Caco-2 (cell line): ENCODE measurements around the gene KPNA6. TPM values are rescaled to one million over a fixed set of nuclear protein-coding genes. Genes with fewer than 3 reads are reported as not detected.
"Not testable (repeated sequence)": the region's sequence is repeated elsewhere in the genome, so short reads cannot be mapped to it uniquely, and the experiment has no call there.

Source experiments
- BruUV-seq: library from RNA; stranded (reverse); fragments of 400-500 nt; replicated peaks from 2 replicates; lab custom pipeline; 2021; lab: Mats Ljungman, UMichigan
- CTCF ChIA-PET: fragments of 300-600 bp; sonication (Branson Sonifier 250); formaldehyde crosslinking; loops from one replicate; lab custom pipeline; 2022; ENCODE audit warnings: antibody characterized with exemption; lab: Charles Lee
- POLR2A ChIA-PET: fragments of 300-600 bp; sonication (Branson Sonifier 250); formaldehyde crosslinking; loops from one replicate; lab custom pipeline; 2022; ENCODE audit warnings: antibody characterized with exemption; lab: Charles Lee
- DNase-seq, 2 experiments: peaks; one replicate each; pipeline versions ENCODE4 v3.0.0 to v3.0.0-alpha.2; 2020 to 2022
- H3K27me3 ChIP-seq: replicated peaks from 2 replicates; pipeline ENCODE4 v1.6.0; 2011; ENCODE audit warnings: low read length; ENCODE audit not compliant: control insufficient read depth, insufficient read depth
- H3K36me3 ChIP-seq: 2 replicates; pipeline ENCODE4 v1.5.1; 2011; ENCODE audit warnings: low read length; ENCODE audit not compliant: control insufficient read depth, insufficient read depth
- H3K4me1 ChIP-seq: fragments of 250-450 bp; sonication (Bioruptor Pico); 2 replicates; pipeline ENCODE4 v1.5.1; 2020; ENCODE audit warnings: mild to moderate bottlenecking
- H3K4me3 ChIP-seq: 2 replicates; pipeline ENCODE4 v1.5.1; 2011; ENCODE audit warnings: low read depth, mild to moderate bottlenecking, control low read depth, low read length
- H3K9me3 ChIP-seq: fragments of 250-450 bp; sonication (Bioruptor Pico); 2 replicates; pipeline ENCODE4 v1.5.1; 2020; ENCODE audit warnings: mild to moderate bottlenecking, moderate library complexity
- H3K27ac Mint-ChIP-seq: one replicate; pipeline ENCODE4 v1.8.0; 2022; ENCODE audit warnings: mixed read lengths; ENCODE audit not compliant: unreplicated experiment
- H3K27me3 Mint-ChIP-seq: one replicate; pipeline ENCODE4 v1.8.0; 2022; ENCODE audit warnings: mixed read lengths; ENCODE audit not compliant: insufficient read depth, unreplicated experiment
- H3K36me3 Mint-ChIP-seq: one replicate; pipeline ENCODE4 v1.8.0; 2022; ENCODE audit warnings: mild to moderate bottlenecking, mixed read lengths; ENCODE audit not compliant: insufficient read depth, unreplicated experiment
- H3K4me1 Mint-ChIP-seq: one replicate; pipeline ENCODE4 v1.8.0; 2022; ENCODE audit warnings: low read depth, mixed read lengths; ENCODE audit not compliant: unreplicated experiment
- H3K4me3 Mint-ChIP-seq: one replicate; pipeline ENCODE4 v1.8.0; 2022; ENCODE audit warnings: mild to moderate bottlenecking, moderate library complexity, mixed read lengths; ENCODE audit not compliant: unreplicated experiment
- H3K9me3 Mint-ChIP-seq: one replicate; pipeline ENCODE4 v1.8.0; 2022; ENCODE audit warnings: mixed read lengths; ENCODE audit not compliant: unreplicated experiment
- intact Hi-C: fragments of 100-400 bp; cut with micrococcal nuclease; formaldehyde crosslinking; loops from one replicate; pipeline ENCODE4 v1.10.0; 2022; ENCODE audit not compliant: unreplicated experiment
- total RNA-seq: library from RNA; stranded (reverse); gene quantifications from 2 replicates; pipeline ENCODE4 v1.2.3, GENCODE V29; 2022
- TF ChIP-seq, protein P1 (sequence below), 2 experiments: fragments of 200-600 bp in 1 of 2; IDR thresholded peaks; 1 replicate in 1 of 2; 2 replicates in 1 of 2; pipeline versions ENCODE4 v1.5.1 to v1.8.0; 2011 to 2022; ENCODE audit warnings: antibody characterized with exemption in 1 of 2, control low read depth in 1 of 2, inconsistent platforms in 1 of 2, low read depth in 1 of 2, low read length in 1 of 2, mild to moderate bottlenecking in 1 of 2, moderate library complexity in 1 of 2; ENCODE audit not compliant: insufficient read depth in 1 of 2, severe bottlenecking in 1 of 2, unreplicated experiment in 1 of 2

The KPNA6 gene
- total RNA-seq, 1 experiment from 2014 or later, result 52.8 TPM

- intact Hi-C loops, result no loop called here
These were observed 5.0 kb downstream of the KPNA6 start for GRCh38 chr1:32112806-32113375.

DNA sequence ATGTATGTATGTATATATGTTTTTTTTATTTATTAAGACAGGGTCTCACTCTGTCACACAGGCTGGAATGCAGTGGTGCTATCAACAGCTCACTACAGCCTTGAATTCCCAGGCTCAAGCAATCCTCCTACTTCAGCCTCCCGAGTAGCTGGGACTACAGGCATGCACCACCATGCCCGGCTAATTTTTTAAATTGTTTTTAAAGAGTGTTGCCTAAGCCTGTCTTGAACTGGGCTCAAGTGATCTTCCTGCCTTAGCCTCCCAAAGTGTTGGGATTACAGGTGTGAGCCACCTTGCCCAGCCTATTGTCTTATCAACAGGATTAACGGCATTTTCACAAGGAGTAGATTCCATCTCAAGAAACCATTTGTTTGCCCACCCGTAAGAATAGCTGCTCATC lies 5.6 kb downstream of the KPNA6 start:
- CTCF ChIA-PET, H3K27ac Mint-ChIP-seq, BruUV-seq, H3K27me3 Mint-ChIP-seq, H3K36me3 Mint-ChIP-seq, H3K4me1 Mint-ChIP-seq, POLR2A ChIA-PET, intact Hi-C loops, H3K4me1 ChIP-seq, H3K4me3 ChIP-seq, H3K4me3 Mint-ChIP-seq, H3K36me3 ChIP-seq, H3K9me3 Mint-ChIP-seq, H3K9me3 ChIP-seq, DNase-seq, H3K27me3 ChIP-seq: not testable (repeated sequence)

More at GRCh38 chr1:32112806-32113375, 5.0 kb downstream of the KPNA6 start:
- ChIA-PET POLR2A (no interaction called here), CTCF (no interaction called here)
- Histone ChIP-seq H3K4me3 (no peak overlapping the region), H3K36me3 (no peaks in the 10 kb centered on the region), H3K9me3 (no peaks in the 10 kb centered on the region), H3K27me3 (no peaks in the 10 kb centered on the region), H3K4me1 (no peaks in the 10 kb centered on the region)
- Mint-ChIP-seq H3K9me3 (no peaks in the 10 kb centered on the region), H3K4me1 (no peaks in the 10 kb centered on the region), H3K4me3 (no peak overlapping the region), H3K27ac (no peak overlapping the region), H3K36me3 (no peaks in the 10 kb centered on the region), H3K27me3 (no peaks in the 10 kb centered on the region)
- TF ChIP-seq, protein P1, sequence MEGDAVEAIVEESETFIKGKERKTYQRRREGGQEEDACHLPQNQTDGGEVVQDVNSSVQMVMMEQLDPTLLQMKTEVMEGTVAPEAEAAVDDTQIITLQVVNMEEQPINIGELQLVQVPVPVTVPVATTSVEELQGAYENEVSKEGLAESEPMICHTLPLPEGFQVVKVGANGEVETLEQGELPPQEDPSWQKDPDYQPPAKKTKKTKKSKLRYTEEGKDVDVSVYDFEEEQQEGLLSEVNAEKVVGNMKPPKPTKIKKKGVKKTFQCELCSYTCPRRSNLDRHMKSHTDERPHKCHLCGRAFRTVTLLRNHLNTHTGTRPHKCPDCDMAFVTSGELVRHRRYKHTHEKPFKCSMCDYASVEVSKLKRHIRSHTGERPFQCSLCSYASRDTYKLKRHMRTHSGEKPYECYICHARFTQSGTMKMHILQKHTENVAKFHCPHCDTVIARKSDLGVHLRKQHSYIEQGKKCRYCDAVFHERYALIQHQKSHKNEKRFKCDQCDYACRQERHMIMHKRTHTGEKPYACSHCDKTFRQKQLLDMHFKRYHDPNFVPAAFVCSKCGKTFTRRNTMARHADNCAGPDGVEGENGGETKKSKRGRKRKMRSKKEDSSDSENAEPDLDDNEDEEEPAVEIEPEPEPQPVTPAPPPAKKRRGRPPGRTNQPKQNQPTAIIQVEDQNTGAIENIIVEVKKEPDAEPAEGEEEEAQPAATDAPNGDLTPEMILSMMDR (IDR thresholded peaks at IDR 0.05; ENCODE audit: insufficient read depth in 1 of 2, low read depth in 1 of 2, low read length in 1 of 2, severe bottlenecking in 1 of 2, unreplicated experiment in 1 of 2), result no peak
- no peak for DNase-seq
- BruUV-seq, result no TSS peak

- no TSS peak for BruUV-seq
- no peaks in the 10 kb centered on the region for H3K36me3 Mint-ChIP-seq
- ChIA-PET CTCF (no interaction called here), POLR2A (no interaction called here)
- H3K4me3 Mint-ChIP-seq, result no peak overlapping the region
- DNase-seq, result no peak
- no peaks in the 10 kb centered on the region for H3K36me3 ChIP-seq
- intact Hi-C loops, result no loop called here
- H3K27me3 ChIP-seq, result no peaks in the 10 kb centered on the region
- no peaks in the 10 kb centered on the region for H3K9me3 Mint-ChIP-seq
- TF ChIP-seq, protein P1 (IDR thresholded peaks at IDR 0.05; ENCODE audit: insufficient read depth in 1 of 2, low read depth in 1 of 2, low read length in 1 of 2, severe bottlenecking in 1 of 2, unreplicated experiment in 1 of 2), result no peak
- H3K4me1 ChIP-seq, result no peaks in the 10 kb centered on the region
- H3K27me3 Mint-ChIP-seq, result no peaks in the 10 kb centered on the region
- H3K4me1 Mint-ChIP-seq, result no peaks in the 10 kb centered on the region
- H3K9me3 ChIP-seq, result no peaks in the 10 kb centered on the region
- H3K27ac Mint-ChIP-seq, result no peak overlapping the region
- no peak overlapping the region for H3K4me3 ChIP-seq
These were observed 6.6 kb downstream of the KPNA6 start for GRCh38 chr1:32114420-32114819.
